ENCODE measurements around the gene U2AF2.

The U2AF2 gene

DNA sequence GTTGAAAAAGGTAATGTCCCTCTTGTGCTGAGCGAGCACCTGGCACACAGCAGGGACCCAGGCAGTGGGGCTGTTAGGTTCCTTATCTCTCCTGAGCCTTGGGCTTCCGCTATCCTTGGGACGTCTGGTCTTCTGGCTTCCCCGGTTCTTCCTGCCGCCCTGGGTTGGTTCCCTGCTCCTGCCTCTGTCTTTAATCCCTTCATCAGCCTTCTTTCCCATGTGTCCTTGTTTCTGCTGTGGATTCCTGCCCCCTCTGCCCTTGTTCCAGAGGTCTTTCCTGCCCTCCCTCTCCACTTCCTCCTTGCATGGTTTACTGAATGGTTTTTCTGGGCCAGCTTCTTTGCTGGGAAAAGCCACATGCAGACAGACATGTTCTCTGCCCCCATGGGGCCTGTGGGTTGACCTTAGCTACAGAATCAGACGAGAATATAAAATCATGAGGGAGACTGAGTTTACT lies 22.8 kb downstream of the U2AF2 start:
- in situ Hi-C loops (cut with HindIII; ENCODE audit: low sequenced_read_pairs) = no loop called here
- TF ChIP-seq, protein P1, sequence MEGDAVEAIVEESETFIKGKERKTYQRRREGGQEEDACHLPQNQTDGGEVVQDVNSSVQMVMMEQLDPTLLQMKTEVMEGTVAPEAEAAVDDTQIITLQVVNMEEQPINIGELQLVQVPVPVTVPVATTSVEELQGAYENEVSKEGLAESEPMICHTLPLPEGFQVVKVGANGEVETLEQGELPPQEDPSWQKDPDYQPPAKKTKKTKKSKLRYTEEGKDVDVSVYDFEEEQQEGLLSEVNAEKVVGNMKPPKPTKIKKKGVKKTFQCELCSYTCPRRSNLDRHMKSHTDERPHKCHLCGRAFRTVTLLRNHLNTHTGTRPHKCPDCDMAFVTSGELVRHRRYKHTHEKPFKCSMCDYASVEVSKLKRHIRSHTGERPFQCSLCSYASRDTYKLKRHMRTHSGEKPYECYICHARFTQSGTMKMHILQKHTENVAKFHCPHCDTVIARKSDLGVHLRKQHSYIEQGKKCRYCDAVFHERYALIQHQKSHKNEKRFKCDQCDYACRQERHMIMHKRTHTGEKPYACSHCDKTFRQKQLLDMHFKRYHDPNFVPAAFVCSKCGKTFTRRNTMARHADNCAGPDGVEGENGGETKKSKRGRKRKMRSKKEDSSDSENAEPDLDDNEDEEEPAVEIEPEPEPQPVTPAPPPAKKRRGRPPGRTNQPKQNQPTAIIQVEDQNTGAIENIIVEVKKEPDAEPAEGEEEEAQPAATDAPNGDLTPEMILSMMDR (IDR thresholded peaks at IDR 0.05; ENCODE audit: low read depth, low read length, missing control alignments) = no peak
- H3K4me3 ChIP-seq (ENCODE audit: low read depth, low read length) = no peak overlapping the region
- no peak for DNase-seq (ENCODE audit: low read depth)

DNA sequence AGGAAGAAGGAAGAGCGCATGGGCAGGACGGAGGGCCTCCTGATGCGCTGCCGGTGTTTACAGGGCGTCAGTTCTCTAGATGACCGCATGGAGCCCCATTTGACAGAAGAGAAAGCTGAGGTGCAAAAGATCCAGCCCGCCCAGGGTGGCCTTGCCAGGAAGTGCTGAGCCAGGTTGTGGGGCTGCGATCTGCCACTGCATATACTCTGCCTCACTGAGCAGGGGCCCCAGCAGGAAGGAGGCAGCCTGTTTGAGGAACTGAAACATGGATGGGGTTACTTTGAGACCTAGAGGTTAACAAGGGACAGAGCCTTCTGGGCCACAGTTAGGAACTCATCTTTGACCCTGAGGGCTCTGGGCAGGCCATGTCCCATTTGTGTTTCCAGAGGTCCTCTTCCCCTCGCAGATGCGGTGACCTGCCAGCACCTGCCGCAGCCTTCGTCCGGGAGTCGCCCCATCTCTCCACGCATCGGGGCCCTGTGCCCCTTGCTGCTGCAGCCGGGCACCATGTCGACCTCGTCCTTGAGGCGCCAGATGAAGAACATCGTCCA lies 23.4 kb downstream of the U2AF2 start:
- no peak overlapping the region for H3K4me3 ChIP-seq (ENCODE audit: low read depth, low read length)
- TF ChIP-seq, protein P1 (IDR thresholded peaks at IDR 0.05; ENCODE audit: low read depth, low read length, missing control alignments) = no peak
- DNase-seq (ENCODE audit: low read depth) = no peak

DNA sequence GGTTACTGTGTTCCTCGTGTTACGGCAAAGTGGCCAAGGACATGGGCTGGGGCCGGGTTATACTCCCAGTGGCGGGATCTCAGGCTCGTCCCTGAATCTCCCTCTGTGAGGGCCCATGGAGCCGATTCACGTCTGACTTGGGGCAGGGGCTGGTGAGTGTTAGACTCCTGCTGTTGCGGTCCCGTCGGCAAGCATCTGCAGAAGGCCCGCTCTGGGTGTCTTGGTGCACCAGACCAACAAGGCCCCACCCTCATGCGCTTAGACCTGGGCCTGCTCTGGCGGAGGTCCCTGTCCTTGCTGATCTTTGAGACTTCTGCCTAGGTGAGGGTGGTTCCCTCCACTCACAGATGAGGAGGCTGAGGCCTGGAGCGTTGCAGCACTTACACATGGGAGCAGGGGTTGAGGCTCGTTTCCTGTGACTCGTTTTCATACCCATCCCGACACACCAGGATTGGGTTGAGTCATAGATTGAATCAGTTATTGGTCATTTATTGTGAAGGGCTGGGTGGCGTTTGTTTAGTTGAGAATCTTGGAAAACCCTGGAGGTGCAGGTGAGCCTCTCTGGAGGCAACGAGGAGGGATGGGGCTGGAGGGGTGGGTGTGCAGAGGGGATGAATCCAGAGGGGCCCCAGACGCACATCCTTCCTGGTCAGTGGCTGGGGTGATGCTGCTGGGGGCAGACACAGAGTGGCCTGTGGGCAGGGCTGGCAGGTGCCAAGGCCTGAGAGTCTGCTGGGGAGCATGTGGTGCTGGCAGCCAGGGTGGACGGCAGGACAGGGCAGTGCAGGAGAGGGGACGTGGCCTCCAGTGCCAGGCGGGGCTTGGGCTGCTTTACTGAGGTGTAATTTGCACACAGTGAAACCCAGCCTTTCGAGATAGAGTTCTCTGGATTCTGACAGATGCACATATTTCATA lies 24.8 kb downstream of the U2AF2 start:
- no peak overlapping the region for H3K4me3 ChIP-seq (ENCODE audit: low read depth, low read length)
- TF ChIP-seq, protein P1 (IDR thresholded peaks at IDR 0.05; ENCODE audit: low read depth, low read length, missing control alignments) = no peak
- in situ Hi-C loops (cut with HindIII; ENCODE audit: low sequenced_read_pairs) = no loop called here
- DNase-seq (ENCODE audit: low read depth) = no peak

More for the DNA sequence above, 23.4 kb downstream of the U2AF2 start:
- in situ Hi-C loops (cut with HindIII; ENCODE audit: low sequenced_read_pairs) = no loop called here

DNA sequence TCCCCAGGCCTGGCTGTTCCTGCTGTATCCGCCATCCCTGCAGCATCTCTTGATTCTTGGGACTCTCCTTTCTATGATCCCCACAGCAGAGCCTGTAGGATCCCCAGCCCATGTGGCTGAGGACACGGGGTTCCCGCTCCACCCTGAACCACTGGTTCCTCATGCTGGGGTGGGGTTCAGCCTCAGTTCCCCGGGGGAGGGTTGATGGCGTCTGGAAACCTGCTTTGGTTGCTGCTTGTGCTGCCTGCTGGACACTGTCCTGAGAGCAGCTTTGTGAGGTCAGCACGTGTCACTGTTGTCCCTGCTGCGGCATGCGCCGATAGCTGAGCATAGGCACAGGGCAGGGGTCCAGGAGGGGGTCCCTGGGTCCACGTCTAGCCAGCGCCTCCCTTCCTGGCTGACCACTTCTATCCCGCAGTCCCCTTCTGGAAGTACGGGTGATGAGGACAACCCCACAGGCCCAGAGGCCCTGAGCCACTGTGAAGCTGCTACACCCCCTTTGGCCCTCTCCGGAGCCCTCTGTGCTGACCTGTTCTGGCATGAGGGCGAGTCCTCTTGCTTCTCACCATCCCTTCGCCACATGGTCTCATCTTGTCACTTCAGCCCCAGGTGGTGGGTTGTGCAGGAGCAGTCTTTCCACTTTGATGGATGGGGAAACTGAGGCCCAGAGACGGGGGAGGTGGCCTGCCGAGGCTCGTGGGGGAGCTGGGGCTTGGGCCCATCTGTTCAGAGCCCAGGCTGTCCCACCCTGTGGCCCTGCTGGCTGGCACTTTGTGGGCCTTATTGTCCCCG lies 25.7 kb downstream of the U2AF2 start:
- in situ Hi-C loops (cut with HindIII; ENCODE audit: low sequenced_read_pairs) = no loop called here
- TF ChIP-seq, protein P1 (IDR thresholded peaks at IDR 0.05; ENCODE audit: low read depth, low read length, missing control alignments) = no peak
- no peak overlapping the region for H3K4me3 ChIP-seq (ENCODE audit: low read depth, low read length)
- DNase-seq (ENCODE audit: low read depth) = no peak

DNA sequence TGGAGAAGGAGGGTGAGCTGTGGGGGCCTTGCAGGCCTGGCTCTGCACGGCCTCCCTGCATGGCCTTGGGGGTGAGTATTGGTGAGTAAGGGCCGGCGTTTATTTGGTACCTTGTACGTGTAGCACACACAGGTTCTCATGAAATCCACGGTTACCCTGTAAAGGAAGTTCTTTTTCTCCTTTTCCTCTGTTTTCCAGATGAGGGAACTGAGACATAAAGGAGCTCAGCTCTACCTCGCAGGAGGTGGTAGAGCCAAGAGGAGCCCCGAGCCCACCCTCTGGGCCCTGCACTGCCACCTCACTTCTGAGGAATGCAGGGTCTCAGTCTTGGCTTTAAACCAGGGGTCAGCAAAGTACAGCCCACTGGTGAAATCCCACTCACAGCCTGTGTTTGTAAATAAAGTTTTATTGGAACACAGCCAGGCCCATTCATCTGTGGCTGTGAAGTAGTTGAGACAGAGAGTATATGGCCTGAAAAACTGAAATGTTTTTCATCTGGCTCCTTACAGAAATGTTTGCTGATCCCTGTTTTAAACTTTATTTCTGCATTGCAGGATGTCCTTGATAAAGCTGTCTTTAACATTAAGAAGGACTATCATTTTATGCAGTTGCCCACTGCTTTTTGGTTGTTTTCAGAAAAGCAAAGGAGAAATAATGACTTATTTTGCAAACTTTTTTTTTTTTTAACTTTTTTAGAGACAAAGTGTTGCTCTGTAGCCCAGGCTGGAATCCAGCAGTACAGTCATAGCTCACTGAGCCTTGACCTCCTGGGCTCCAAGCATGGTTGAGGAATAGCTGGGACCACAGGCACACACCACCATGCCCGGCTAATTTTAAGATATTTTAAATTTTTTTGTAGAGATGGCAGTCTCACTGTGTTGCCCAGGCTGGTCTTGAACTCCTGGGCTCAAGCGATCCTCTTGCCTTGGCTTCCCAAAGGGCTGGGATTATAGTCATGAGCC lies 26.6 kb downstream of the U2AF2 start:
- in situ Hi-C loops (cut with HindIII; ENCODE audit: low sequenced_read_pairs) = no loop called here
- TF ChIP-seq, protein P1 (IDR thresholded peaks at IDR 0.05; ENCODE audit: low read depth, low read length, missing control alignments) = no peak
- no peak overlapping the region for H3K4me3 ChIP-seq (ENCODE audit: low read depth, low read length)
- no peak for DNase-seq (ENCODE audit: low read depth)

Measured in astrocyte of the cerebellum (primary cell).